ENCODE data around the gene KLHL21. TPM values are rescaled to one million over a fixed set of nuclear protein-coding genes. Genes with fewer than 3 reads are reported as not detected.

The KLHL21 gene
- total and polyA plus RNA-seq, 9 of the 15 experiments (the other 6 are each of a cell fraction or from before 2014, with no cell fraction given): 2.1 to 42.1 (median 17.5) TPM

GRCh38 chr1:6601923-6602668, 573 bp downstream of the KLHL21 start (continued):
- TF ChIP-seq ETS2 (tag; IDR thresholded peaks at IDR 0.05; ENCODE audit: borderline replicate concordance, poor library complexity, severe bottlenecking) (peak; percentile 10), HNRNPLL (IDR thresholded peaks at IDR 0.05; ENCODE audit: low read depth, low read length, poor library complexity, severe bottlenecking) (peak; percentile 97), CTBP1 (IDR thresholded peaks at IDR 0.05; ENCODE audit: borderline replicate concordance) (peak; percentile 87), ZNF23 (CRISPR knock-in tag; IDR thresholded peaks at IDR 0.05) (no peak), NRF1 (conservative IDR thresholded peaks at IDR 0.05 in 1 of 2, IDR thresholded peaks at IDR 0.05 in 1 of 2) (peak; percentile 83 to 85), TRIM25 (IDR thresholded peaks at IDR 0.05; ENCODE audit: borderline replicate concordance) (no peak), NFXL1 (CRISPR knock-in tag; IDR thresholded peaks at IDR 0.05) (no peak), ZEB2 (IDR thresholded peaks at IDR 0.05) (no peak), HNRNPL (IDR thresholded peaks at IDR 0.05; ENCODE audit: low read depth, low read length) (peak; percentile 29; the same call in 1 of the 2 replicates), ELK3 (CRISPR knock-in tag; IDR thresholded peaks at IDR 0.05) (no peak), GATAD2B (IDR thresholded peaks at IDR 0.05; ENCODE audit: borderline replicate concordance) (no peak), PRPF4 (IDR thresholded peaks at IDR 0.05; ENCODE audit: insufficient read depth, low read depth, low read length, poor library complexity, severe bottlenecking) (no peak), ZNF384 (IDR thresholded peaks at IDR 0.05; ENCODE audit: low read depth, low read length) (no peak), HINFP (tag; conservative IDR thresholded peaks at IDR 0.05; ENCODE audit: low read depth) (no peak; the same call in 1 of the 2 replicates), ILF3 (IDR thresholded peaks at IDR 0.05; ENCODE audit: borderline replicate concordance) (peak; percentile 16; the same call in 1 of the 2 replicates), ZNF75A (CRISPR knock-in tag; IDR thresholded peaks at IDR 0.05) (no peak), SMARCC2 (IDR thresholded peaks at IDR 0.05; ENCODE audit: low read depth) (no peak), SOX6 (IDR thresholded peaks at IDR 0.05) (no peak), ZSCAN32 (CRISPR knock-in tag; IDR thresholded peaks at IDR 0.05) (no peak), YY1 (IDR thresholded peaks at IDR 0.05; ENCODE audit: borderline replicate concordance in 1 of 3, control insufficient read depth in 1 of 3, extremely low read depth in 1 of 3, insufficient read depth in 3 of 3, insufficient read length in 1 of 3, insufficient replicate concordance in 2 of 3, low read depth in 1 of 3, low read length in 2 of 3) (peak; percentile 14 to 73 (median 58)), ZNF584 (CRISPR knock-in tag; IDR thresholded peaks at IDR 0.05; ENCODE audit: low read depth) (no peak), DLX4 (CRISPR knock-in tag; IDR thresholded peaks at IDR 0.05) (no peak), RCOR1 (IDR thresholded peaks at IDR 0.05; ENCODE audit: borderline replicate concordance in 1 of 2, low read depth in 2 of 2, low read length in 2 of 2) (0 out of 4 replicates have a peak, but pooled peaks of 1 of the 2 experiments have one; percentile 20)
